HepG2 (cell line): Measurements from ENCODE around the gene CTNNA3. TPM values are rescaled to one million over a fixed set of nuclear protein-coding genes. Genes with fewer than 3 reads are reported as not detected.

Experiments
- ATAC-seq: fragments of 200-7000 bp; cut with Tn5 transposase; 3 replicates; pipeline ENCODE4 v1.9.1; 2020; ENCODE audit warnings: mild to moderate bottlenecking, moderate library complexity
- BruUV-seq: library from RNA; stranded (reverse); fragments of 400-500 nt; replicated peaks from 2 replicates; lab custom pipeline; 2021; lab: Mats Ljungman, UMichigan
- CTCF ChIA-PET: fragments of 300-600 bp; formaldehyde crosslinking; extraction: SDS; loops from one replicate; lab custom pipeline; 2021; ENCODE audit warnings: low total read pairs, inconsistent platforms, low intra/inter-chr PET ratio; lab: Yijun Ruan, JAX
- POLR2A ChIA-PET: fragments of 350-600 bp; sonication (Branson Sonifier 250); formaldehyde crosslinking; loops from one replicate; lab custom pipeline; 2020; ENCODE audit warnings: antibody characterized with exemption, inconsistent platforms; lab: Yijun Ruan, JAX
- DNase-seq: peaks from one replicate; pipeline ENCODE4 v3.0.0-alpha.2; 2015; ENCODE audit warnings: low spot score
- FAIRE-seq: peaks from 3 replicates; lab custom pipeline; 2011; peaks lifted over from hg19 to GRCh38; lab: Jason Lieb, UNC
- H2AFZ ChIP-seq: one replicate; pipeline ENCODE4 v1.6.1; 2011; ENCODE audit warnings: low read length, inconsistent platforms
- H3K27ac ChIP-seq: fragments of 300-600 bp; 3 replicates; pipeline ENCODE4 v1.8.0; 2011; ENCODE audit warnings: mixed run types, mild to moderate bottlenecking, mixed read lengths, low read length, inconsistent platforms; ENCODE audit not compliant: insufficient read depth; ENCODE audit errors: extremely low read length
- H3K27me3 ChIP-seq, 2 experiments: fragments of 200-600 bp in 1 of 2; 2 replicates in 1 of 2; 3 replicates in 1 of 2; pipeline versions ENCODE4 v1.6.0 to v1.8.0; 2011; ENCODE audit warnings: low read length in 2 of 2, mild to moderate bottlenecking in 2 of 2, moderate library complexity in 2 of 2, inconsistent platforms in 1 of 2; ENCODE audit not compliant: insufficient read depth in 2 of 2, control insufficient read depth in 1 of 2
- H3K36me3 ChIP-seq, 2 experiments: fragments of 200-600 bp in 1 of 2; replicated peaks in 1 of 2; 2 replicates in 1 of 2; 3 replicates in 1 of 2; pipeline versions ENCODE4 v1.5.1 to v1.8.0; 2011; ENCODE audit warnings: low read length in 2 of 2, inconsistent platforms in 1 of 2; ENCODE audit not compliant: insufficient read depth in 2 of 2, control insufficient read depth in 1 of 2
- H3K4me1 ChIP-seq: 2 replicates; pipeline ENCODE4 v1.5.1; 2012; ENCODE audit warnings: low read length, inconsistent platforms; ENCODE audit not compliant: insufficient read depth
- H3K4me2 ChIP-seq: 2 replicates; pipeline ENCODE4 v1.6.0; 2011; ENCODE audit warnings: low read depth, low read length, inconsistent platforms
- H3K4me3 ChIP-seq, 3 experiments: fragments of 200-600 bp in 1 of 3; sonication (generic), shearing (Covaris generic) in 1 of 3; replicated peaks in 1 of 3; 2 replicates each; pipeline ENCODE4 v1.5.1; 2011 to 2016; ENCODE audit warnings: low read length in 3 of 3, inconsistent platforms in 2 of 3, low read depth in 2 of 3, mild to moderate bottlenecking in 2 of 3, control low read depth in 1 of 3, mixed read lengths in 1 of 3; ENCODE audit not compliant: insufficient read depth in 1 of 3
- H3K79me2 ChIP-seq: one replicate; pipeline ENCODE4 v1.6.1; 2011; ENCODE audit warnings: low read length, inconsistent platforms; ENCODE audit not compliant: insufficient read depth
- H3K9ac ChIP-seq: 2 replicates; pipeline ENCODE4 v1.6.0; 2011; ENCODE audit warnings: mild to moderate bottlenecking, low read depth, low read length, inconsistent platforms; ENCODE audit not compliant: insufficient read depth
- H3K9me3 ChIP-seq: 2 replicates; pipeline ENCODE4 v1.5.1; 2012; ENCODE audit warnings: mild to moderate bottlenecking, low read length
- H4K20me1 ChIP-seq: 2 replicates; pipeline ENCODE4 v1.6.0; 2011; ENCODE audit warnings: inconsistent platforms, mild to moderate bottlenecking, low read length, moderate library complexity; ENCODE audit not compliant: insufficient read depth
- HNF4G ChIP-seq, 2 experiments: sonication (generic) in 1 of 2; formaldehyde crosslinking in 1 of 2; IDR thresholded peaks; 2 replicates each; pipeline versions ENCODE4 v1.4.0 to v1.6.1; 2011 to 2020; ENCODE audit warnings: borderline replicate concordance in 2 of 2, low read depth in 2 of 2, mild to moderate bottlenecking in 2 of 2, low read length in 1 of 2, missing genetic modification reagents in 1 of 2, moderate library complexity in 1 of 2
- PCBP2 ChIP-seq: fragments of 200-400 bp; formaldehyde crosslinking; optimal IDR thresholded peaks from 2 replicates; pipeline ENCODE3; 2018; ENCODE audit warnings: low read length, low read depth; ENCODE audit not compliant: poor library complexity, severe bottlenecking
- PPARG ChIP-seq: conservative IDR thresholded peaks from 2 replicates; pipeline ENCODE4 v1.6.1; 2016; ENCODE audit warnings: missing biosample characterization, missing genetic modification reagents
- REL ChIP-seq: sonication (generic); formaldehyde crosslinking; conservative IDR thresholded peaks from 2 replicates; pipeline ENCODE4 v1.8.0; 2022; ENCODE audit warnings: mild to moderate bottlenecking, missing genetic modification reagents, moderate library complexity
- ZEB1 ChIP-seq: IDR thresholded peaks from 2 replicates; pipeline ENCODE4 v1.6.1; 2012; ENCODE audit warnings: mild to moderate bottlenecking, low read depth, inconsistent platforms; ENCODE audit not compliant: insufficient replicate concordance
- ZHX2 ChIP-seq, 2 experiments: sonication (generic) in 1 of 2; formaldehyde crosslinking in 1 of 2; IDR thresholded peaks; 2 replicates each; pipeline versions ENCODE4 v1.6.1 to v1.9.0; 2014 to 2022; ENCODE audit warnings: antibody characterized with exemption in 1 of 2, borderline replicate concordance in 1 of 2, inconsistent platforms in 1 of 2, low read depth in 1 of 2, missing genetic modification reagents in 1 of 2
- ZNF674 ChIP-seq: sonication (generic); formaldehyde crosslinking; IDR thresholded peaks from 2 replicates; pipeline ENCODE4 v1.5.0; 2020; ENCODE audit warnings: low read depth, mild to moderate bottlenecking, missing genetic modification reagents
- ZNF790 ChIP-seq: sonication (generic); formaldehyde crosslinking; IDR thresholded peaks from 2 replicates; pipeline ENCODE4 v1.8.0; 2022; ENCODE audit warnings: missing genetic modification reagents, mild to moderate bottlenecking, borderline replicate concordance
- ZNF839 ChIP-seq: sonication (generic); formaldehyde crosslinking; IDR thresholded peaks from 2 replicates; pipeline ENCODE4 v1.4.0; 2020; ENCODE audit warnings: missing genetic modification reagents, mild to moderate bottlenecking, borderline replicate concordance
- WGBS: methylation state at CpG from one replicate; pipeline ENCODE4 v1.1.6; 2017; ENCODE audit warnings: low lambda C conversion rate; 5-methylcytosine and 5-hydroxymethylcytosine counted together
- in situ Hi-C: cut with HindIII; loops from 2 replicates; pipeline ENCODE4 v1.10.0; 2017; ENCODE audit warnings: low pct_unique_long_range_greater_than_20kb; ENCODE audit not compliant: extremely low pct_ligation_motif_present
- intact Hi-C: fragments of 100-400 bp; cut with micrococcal nuclease; formaldehyde crosslinking; loops from one replicate; pipeline ENCODE4 v1.10.0; 2022; ENCODE audit not compliant: unreplicated experiment
- polyA plus RNA-seq, 8 experiments: library from polyadenylated mRNA; depleted of rRNA in 3 of 8; stranded (reverse) in 7 of 8; unstranded in 1 of 8; fragments of >200 nt; fragmentation: Illumina TruSeq in 4 of 8; extraction: Trizol in 4 of 8; gene quantifications; 2 replicates each; pipeline versions ENCODE4 v1.2.1 to v1.2.3, GENCODE V29; 2011 to 2016; ENCODE audit warnings: low read depth in 4 of 8, missing spikeins in 1 of 8, mixed read lengths in 1 of 8; ENCODE audit not compliant: insufficient read depth in 1 of 8
- total RNA-seq, 5 experiments: library from RNA; depleted of rRNA; stranded (reverse); fragments of >200 nt; fragmentation: Illumina TruSeq; extraction: Trizol; gene quantifications; 2 replicates each; pipeline ENCODE4 v1.2.3, GENCODE V29; 2016; ENCODE audit warnings: low read depth in 1 of 5
- TF ChIP-seq, protein P1 (sequence below): IDR thresholded peaks from 2 replicates; pipeline ENCODE4 v1.6.1; 2016; ENCODE audit warnings: low read depth

The CTNNA3 gene
- total and polyA plus RNA-seq, 2 of the 13 experiments (the other 11 are each of a cell fraction or from before 2014, with no cell fraction given): not detected

GRCh38 chr10:66656499-66656898, 1039.5 kb downstream of the CTNNA3 start:
- intact Hi-C loops: no loop called here
- ATAC-seq (no peak), FAIRE-seq (no peak), DNase-seq (no peak)
- no peak overlapping the region for H3K4me2 ChIP-seq
- H2AFZ ChIP-seq: no peak overlapping the region
- no peaks in the 10 kb centered on the region for H3K36me3 ChIP-seq
- H3K27me3 ChIP-seq: no peaks in the 10 kb centered on the region
- ChIA-PET POLR2A (no interaction called here), CTCF (no interaction called here)
- H3K4me1 ChIP-seq: no peaks in the 10 kb centered on the region
- peaks cover 27% of the 10 kb centered on the region for H3K9me3 ChIP-seq
- no peaks in the 10 kb centered on the region for H3K79me2 ChIP-seq
- H3K4me3 ChIP-seq: no peak overlapping the region
- TF ChIP-seq ZNF674 (CRISPR knock-in tag) (no peak), PCBP2 (no peak)
- TF ChIP-seq, all 625 proteins: peak for 0
- in situ Hi-C loops: no loop called here
- no TSS peak for BruUV-seq
- Histone ChIP-seq H4K20me1 (no peaks in the 10 kb centered on the region), H3K9ac (no peak overlapping the region), H3K27ac (no peak overlapping the region)

DNA sequence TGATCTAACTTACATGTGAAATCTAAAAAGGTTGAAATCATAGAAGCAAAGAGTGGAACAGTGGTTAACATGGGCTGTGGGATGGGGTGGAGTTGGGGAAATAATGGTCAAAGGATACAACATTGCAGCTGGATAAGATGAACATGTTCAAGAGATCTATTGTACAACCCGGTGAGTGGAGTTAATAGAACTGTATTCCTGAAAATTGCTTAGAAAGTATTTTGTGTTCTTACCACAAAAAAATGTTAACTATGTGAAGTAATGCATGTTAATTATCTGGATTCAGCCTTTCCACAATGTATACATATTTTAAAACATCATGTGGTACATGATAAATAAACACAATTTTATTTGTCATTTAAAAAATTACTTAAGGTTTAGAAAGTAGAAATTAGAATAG, 1041.1 kb downstream of the CTNNA3 start:
- no TSS peak for BruUV-seq
- WGBS: 0% methylated on average over 1 of the region's 1 CpG
- H3K4me2 ChIP-seq: no peak overlapping the region
- no peak for DNase-seq
- no peaks in the 10 kb centered on the region for H3K4me1 ChIP-seq
- ChIA-PET POLR2A (no interaction called here), CTCF (no interaction called here)
- H3K4me3 ChIP-seq: no peak overlapping the region
- H4K20me1 ChIP-seq: no peaks in the 10 kb centered on the region
- intact Hi-C loops: no loop called here
- H3K9me3 ChIP-seq: peaks cover 33% of the 10 kb centered on the region
- H3K27ac ChIP-seq: no peak overlapping the region
- in situ Hi-C loops: no loop called here
- ATAC-seq: no peak
- no peaks in the 10 kb centered on the region for H3K27me3 ChIP-seq
- H2AFZ ChIP-seq: no peak overlapping the region
- no peaks in the 10 kb centered on the region for H3K79me2 ChIP-seq
- no peak overlapping the region for H3K9ac ChIP-seq
- no peaks in the 10 kb centered on the region for H3K36me3 ChIP-seq
- no peak for FAIRE-seq
- TF ChIP-seq, protein P1, sequence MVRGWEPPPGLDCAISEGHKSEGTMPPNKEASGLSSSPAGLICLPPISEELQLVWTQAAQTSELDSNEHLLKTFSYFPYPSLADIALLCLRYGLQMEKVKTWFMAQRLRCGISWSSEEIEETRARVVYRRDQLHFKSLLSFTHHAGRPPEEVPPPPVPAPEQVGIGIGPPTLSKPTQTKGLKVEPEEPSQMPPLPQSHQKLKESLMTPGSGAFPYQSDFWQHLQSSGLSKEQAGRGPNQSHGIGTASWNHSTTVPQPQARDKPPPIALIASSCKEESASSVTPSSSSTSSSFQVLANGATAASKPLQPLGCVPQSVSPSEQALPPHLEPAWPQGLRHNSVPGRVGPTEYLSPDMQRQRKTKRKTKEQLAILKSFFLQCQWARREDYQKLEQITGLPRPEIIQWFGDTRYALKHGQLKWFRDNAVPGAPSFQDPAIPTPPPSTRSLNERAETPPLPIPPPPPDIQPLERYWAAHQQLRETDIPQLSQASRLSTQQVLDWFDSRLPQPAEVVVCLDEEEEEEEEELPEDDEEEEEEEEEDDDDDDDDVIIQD: no peak
- TF ChIP-seq ZHX2 (IDR thresholded peaks at IDR 0.05; ENCODE audit: low read depth) (no peak), ZHX2 (CRISPR knock-in tag; IDR thresholded peaks at IDR 0.05; ENCODE audit: borderline replicate concordance) (no peak), HNF4G (IDR thresholded peaks at IDR 0.05; ENCODE audit: borderline replicate concordance, low read depth, low read length) (no peak), HNF4G (CRISPR knock-in tag; IDR thresholded peaks at IDR 0.05; ENCODE audit: borderline replicate concordance, low read depth) (no peak), PPARG (CRISPR knock-in tag) (no peak), ZNF839 (CRISPR knock-in tag) (no peak), ZEB1 (no peak), REL (CRISPR knock-in tag) (no peak), ZNF790 (CRISPR knock-in tag) (no peak)
